Airway epithelial cell (primary cell): ENCODE results near the gene MAN1B1. TPM values are rescaled to one million over a fixed set of nuclear protein-coding genes. Genes with fewer than 3 reads are reported as not detected.

Source experiments
- total RNA-seq: library from RNA; depleted of rRNA; stranded (reverse); fragments of >200 nt; gene quantifications from 2 replicates; pipeline ENCODE4 v1.2.3, GENCODE V29; 2015

The MAN1B1 gene
- 59.0 and 62.8 TPM in 2 replicates for total RNA-seq

DNA sequence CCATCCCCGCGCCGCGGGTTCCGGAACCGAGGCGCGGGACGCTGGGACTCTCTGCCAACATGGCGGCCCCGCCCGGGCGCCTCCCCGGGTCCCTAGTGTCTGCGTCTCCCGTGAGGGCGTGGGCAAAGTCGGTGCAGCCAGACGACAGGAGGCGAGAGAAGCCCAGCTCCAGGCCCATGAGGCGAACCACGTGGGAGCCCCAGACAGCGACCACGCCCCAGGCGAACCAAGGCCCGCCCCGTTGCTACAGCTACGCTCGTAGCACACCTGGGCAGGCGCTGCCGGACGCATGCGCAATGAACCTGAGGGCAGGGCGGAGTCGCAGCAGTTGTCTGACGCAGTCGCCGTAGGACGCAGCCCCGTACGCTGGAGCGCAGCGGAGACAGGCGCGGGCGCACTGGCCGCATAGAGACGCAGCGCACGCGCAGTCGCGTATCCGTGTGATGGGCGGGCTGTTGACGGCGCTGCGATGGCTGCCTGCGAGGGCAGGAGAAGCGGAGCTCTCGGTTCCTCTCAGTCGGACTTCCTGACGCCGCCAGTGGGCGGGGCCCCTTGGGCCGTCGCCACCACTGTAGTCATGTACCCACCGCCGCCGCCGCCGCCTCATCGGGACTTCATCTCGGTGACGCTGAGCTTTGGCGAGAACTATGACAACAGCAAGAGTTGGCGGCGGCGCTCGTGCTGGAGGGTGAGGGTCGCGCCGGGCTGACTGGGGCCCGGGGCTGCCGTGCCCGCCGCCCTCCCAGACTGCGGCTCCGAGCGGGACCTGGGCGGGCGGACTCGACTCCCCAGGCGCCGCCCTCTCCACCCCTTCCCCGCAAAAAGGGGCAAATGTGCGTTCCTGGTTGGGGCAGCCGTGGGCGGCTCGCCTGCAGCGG, at the start of gene MAN1B1:
Gene MAN1B1 (plus strand): TSS at position 455 of the 878 bp plus-strand sequence. CDS start 15 bp downstream, at position 470.

DNA sequence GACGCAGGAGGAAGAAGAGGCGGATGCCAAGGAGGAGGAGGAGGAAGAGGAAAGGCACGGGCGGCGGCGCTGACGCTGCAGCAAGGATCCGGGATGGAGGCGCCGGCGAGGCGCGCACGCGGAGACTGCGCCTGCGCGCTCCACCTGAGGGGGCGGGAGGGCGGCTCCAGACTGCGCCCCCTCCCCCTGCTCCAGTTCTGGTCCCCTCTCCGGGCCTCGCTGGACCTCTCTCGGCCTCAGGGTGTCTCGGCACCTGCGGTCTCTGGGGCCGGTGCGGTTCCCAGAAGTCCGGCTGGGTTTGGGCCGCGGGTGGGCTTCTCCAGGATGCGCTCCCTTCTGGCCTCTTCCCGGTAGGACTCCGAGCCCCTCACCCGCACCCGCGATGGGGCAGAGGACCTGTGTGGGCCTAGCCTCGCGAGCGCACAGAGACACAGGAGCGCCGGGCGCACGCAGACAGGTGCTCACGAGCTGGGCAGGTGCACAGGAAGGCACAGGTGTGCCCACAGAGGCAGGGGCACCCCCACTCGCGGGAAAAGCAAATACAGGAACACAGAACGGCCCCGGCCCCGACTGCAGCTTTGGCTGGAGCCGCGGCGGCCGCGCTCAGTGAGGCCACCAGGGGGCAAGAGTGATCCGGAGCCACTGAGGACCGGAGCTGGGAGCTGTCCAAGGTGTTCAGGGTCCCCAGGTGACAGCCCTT, 40.5 kb upstream of the MAN1B1 start, which contains the start of gene NPDC1:
Gene NPDC1 (minus strand): TSS at position 90 of the 700 bp plus-strand sequence. CDS start 188 bp downstream, outside the sequence.

DNA sequence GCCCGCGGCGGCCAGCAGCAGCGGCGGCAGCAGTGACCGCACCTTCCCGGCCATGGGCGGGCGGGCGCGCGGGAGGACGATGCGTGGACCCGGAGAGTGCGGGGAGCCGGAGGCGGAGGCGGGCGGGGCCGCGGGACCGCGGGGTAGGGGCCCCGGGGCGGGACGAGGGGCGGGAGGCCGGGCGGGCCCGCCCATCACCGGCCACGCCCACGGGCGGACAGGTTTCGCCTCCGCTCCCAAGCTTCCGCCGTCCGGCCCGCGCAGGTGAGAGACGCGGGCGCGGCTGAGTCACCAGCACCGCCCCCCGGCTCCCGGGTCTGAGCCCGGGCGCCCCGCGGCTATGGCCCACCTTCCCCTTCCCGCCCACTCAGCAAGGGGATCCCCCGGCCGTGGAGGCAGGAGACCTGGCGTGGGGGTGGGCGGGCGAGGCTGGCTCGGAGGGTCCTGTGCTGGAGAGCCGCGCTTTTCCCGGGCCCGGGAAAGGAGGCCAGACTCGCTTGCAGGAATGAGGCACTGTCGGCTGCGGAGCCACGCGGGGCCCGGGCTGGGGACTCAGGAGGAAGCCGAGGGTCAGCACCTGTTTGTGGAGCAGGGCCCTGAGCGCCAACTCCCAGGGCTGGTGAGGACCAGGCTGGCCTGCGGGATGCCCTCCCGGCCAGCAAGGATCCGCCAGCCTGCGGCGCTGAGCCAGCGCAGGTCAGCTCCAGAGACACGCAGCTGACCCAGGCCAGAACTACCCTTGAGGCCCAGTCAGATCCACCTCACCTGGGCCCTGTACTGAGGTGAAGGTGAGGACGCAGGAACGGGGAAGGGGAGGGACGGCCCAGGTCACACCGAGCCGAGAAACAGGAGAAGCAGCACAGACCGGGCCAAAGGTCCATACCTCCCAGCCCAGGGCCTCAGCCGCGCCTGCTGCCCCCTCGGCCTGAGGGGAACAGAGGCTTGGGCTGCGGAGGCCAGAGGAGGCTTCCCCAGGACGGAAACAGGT, 32.5 kb upstream of the MAN1B1 start, which contains the start of gene ENTPD2:
Gene ENTPD2 (minus strand): TSS at position 118 of the 988 bp plus-strand sequence. CDS start 64 bp downstream, at position 54.

DNA sequence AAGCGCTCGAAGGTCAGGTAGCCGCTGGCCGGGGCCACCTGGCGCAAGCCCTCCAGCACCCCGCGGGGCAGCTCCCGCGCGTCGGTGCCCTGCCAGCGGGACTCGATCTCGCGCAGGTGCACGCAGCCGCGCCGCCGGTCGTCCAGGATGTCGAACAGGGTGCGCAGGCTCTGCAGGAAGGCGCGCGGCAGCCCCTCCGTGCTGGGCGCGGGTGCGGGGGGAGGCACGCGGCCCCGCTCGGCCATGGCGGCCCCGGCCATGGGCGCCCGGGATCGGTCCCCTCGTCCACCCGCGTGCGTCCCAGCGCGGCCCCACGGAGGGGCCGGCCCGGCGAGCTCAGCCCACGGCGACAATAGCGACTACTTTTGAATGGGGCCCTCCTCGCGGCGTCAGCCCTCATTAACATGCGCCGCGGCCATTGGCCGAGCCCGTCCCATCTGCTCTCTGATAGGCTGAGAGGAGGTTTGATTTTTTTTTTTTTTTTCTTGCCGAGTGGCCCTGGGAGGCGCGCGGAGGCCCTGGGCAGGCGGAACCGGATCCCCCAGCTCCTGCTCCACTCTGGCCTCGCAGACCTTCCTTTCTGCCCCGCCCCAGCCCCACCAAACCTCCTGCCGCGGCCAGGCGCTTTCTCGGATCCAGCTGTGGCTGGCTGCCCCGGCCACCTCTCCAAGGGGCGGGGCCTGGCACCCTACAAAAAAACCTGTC, 16.4 kb upstream of the MAN1B1 start, which contains the start of gene SAPCD2:
Gene SAPCD2 (minus strand): TSS at position 357 of the 705 bp plus-strand sequence. CDS start 97 bp downstream, at position 260.

DNA sequence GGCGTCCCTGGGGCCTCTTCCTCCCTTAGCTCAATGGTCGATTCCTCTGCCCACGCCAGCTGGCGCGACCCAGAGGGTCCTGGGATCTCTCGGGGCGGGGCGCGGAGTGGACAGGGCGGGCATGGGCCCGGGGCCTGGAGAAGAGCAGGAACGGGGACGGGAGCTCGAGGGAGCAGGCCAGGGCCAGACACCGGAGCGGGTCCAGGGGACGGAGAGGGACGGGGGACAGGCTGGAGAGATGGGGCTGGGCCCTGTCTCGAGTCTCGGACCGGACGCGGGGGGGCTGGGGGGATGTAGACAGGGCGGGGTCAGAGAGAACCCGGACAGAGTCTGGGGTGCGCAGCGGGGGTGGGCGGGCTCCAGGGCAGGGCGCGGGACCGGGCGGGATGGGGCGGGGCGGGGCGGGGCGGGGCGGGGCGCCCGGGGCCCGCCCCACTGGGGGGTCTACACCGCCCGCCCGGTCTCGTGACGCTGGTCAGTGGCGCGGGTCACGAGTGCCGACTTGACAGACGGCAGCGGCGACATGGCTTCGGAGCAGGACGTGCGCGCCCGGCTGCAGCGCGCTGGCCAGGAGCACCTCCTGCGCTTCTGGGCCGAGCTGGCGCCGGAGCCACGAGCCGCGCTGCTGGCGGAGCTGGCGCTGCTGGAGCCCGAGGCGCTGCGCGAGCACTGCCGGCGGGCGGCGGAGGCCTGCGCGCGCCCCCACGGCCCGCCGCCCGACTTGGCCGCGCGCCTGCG, 9.6 kb upstream of the MAN1B1 start, which contains the start of gene UAP1L1:
Gene UAP1L1 (plus strand): TSS at position 508 of the 738 bp plus-strand sequence. CDS start 16 bp downstream, at position 524.

DNA sequence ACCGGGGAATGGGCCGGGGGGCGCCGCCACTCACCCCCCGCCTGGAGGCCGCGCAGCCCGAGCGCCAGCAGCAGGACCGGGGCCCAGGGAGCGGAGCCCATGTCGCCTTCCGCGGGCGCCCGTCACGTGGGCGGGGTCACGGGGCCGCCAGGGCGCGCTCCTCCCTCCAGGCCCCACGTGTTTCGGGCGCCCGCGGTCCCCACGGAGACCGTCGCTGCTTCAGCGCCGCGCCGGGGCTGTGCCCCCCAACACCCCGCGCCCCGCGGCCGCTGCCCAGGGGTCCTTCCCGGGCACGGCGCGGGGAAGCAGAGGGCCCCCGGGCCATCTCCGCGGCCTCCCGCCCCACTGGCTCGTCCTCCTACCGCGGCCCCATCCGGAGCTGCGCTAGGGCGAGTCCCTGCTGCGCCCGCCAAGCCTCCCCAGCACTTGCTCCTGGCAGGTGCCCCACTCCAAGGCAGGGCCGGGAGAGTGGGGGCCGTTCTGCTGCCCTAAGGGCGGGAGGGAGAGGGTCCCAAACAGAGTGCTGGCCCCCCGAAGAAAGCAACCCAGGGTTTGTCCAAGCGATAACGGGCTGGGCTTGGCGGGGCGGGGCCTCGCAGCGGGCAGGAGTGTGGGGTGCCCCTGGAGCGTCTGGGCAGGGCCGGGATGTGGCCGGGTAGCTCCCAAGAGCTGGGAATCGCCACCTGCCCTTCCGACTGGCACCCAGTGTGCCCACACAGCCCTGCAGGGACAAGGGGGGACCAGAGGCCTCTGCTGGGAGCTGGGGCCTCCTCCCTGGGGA, 28.0 kb downstream of the MAN1B1 start, which contains the start of gene DPP7:
Gene DPP7 (minus strand): TSS at position 121 of the 781 bp plus-strand sequence. CDS start 20 bp downstream, at position 101.

DNA sequence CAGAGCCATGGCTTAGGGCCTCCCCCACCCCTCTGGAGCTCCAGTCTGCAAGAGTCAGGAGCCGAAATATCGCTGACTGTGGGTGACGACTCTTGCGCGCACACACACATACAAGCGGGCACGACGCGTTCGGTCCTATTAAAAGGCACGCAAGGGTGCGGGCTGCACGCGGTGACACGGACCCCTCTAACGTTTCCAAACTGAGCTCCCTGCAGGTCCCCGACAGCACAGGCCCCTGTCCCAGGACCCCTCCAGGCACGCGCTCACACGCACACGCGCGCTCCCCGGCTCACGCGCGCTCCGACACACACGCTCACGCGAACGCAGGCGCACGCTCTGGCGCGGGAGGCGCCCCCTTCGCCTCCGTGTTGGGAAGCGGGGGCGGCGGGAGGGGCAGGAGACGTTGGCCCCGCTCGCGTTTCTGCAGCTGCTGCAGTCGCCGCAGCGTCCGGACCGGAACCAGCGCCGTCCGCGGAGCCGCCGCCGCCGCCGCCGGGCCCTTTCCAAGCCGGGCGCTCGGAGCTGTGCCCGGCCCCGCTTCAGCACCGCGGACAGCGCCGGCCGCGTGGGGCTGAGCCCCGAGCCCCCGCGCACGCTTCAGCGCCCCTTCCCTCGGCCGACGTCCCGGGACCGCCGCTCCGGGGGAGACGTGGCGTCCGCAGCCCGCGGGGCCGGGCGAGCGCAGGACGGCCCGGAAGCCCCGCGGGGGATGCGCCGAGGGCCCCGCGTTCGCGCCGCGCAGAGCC, 52.1 kb downstream of the MAN1B1 start, which contains the start of gene GRIN1:
Gene GRIN1 (plus strand): TSS at position 433 of the 746 bp plus-strand sequence. CDS start 333 bp downstream, outside the sequence.

Other genes starting within 250 kb of the MAN1B1 start
- gene AJM1, start 244.5 kb upstream of the MAN1B1 start, total RNA-seq = 1.8 and 2.0 TPM in 2 replicates
- 109 and 144 TPM in 2 replicates for gene PHPT1, start 237.6 kb upstream of the MAN1B1 start, total RNA-seq
- gene MAMDC4, start 234.6 kb upstream of the MAN1B1 start, total RNA-seq = 0.74 and 1.4 TPM in 2 replicates
- gene EDF1, start 220.7 kb upstream of the MAN1B1 start, total RNA-seq = 341 and 351 TPM in 2 replicates
- gene TRAF2, start 200.5 kb upstream of the MAN1B1 start, total RNA-seq = 11.5 and 16.3 TPM in 2 replicates
- gene FBXW5, start 142.2 kb upstream of the MAN1B1 start, total RNA-seq = 147 and 164 TPM in 2 replicates
- not detected in 2 replicates for gene C8G, start 141.7 kb upstream of the MAN1B1 start, total RNA-seq
- not detected in 2 replicates for gene LCN12, start 134.7 kb upstream of the MAN1B1 start, total RNA-seq
- not detected in 2 replicates for gene PTGDS, start 109.5 kb upstream of the MAN1B1 start, total RNA-seq
- gene LCNL1, start 104.0 kb upstream of the MAN1B1 start, total RNA-seq = not detected in 2 replicates
- gene PAXX, start 94.6 kb upstream of the MAN1B1 start, total RNA-seq = 50.9 and 69.2 TPM in 2 replicates
- 179 and 203 TPM in 2 replicates for gene CLIC3, start 90.4 kb upstream of the MAN1B1 start, total RNA-seq
- gene ABCA2, start 58.7 kb upstream of the MAN1B1 start, total RNA-seq = 11.9 and 15.6 TPM in 2 replicates
- not detected in 2 replicates for gene FUT7, start 54.9 kb upstream of the MAN1B1 start, total RNA-seq
- gene NPDC1, start 40.8 kb upstream of the MAN1B1 start, total RNA-seq = 36.7 and 39.0 TPM in 2 replicates
- gene ENTPD2, start 32.9 kb upstream of the MAN1B1 start, total RNA-seq = 1.1 and 1.4 TPM in 2 replicates
- gene SAPCD2, start 16.4 kb upstream of the MAN1B1 start, total RNA-seq = 31.6 and 31.9 TPM in 2 replicates
- 2.7 and 4.0 TPM in 2 replicates for gene UAP1L1, start 9.5 kb upstream of the MAN1B1 start, total RNA-seq
- 52.1 and 52.4 TPM in 2 replicates for gene DPP7, start 27.7 kb downstream of the MAN1B1 start, total RNA-seq
- 0.14 and 0.42 TPM in 2 replicates for gene GRIN1, start 52.2 kb downstream of the MAN1B1 start, total RNA-seq
- gene LRRC26, start 83.1 kb downstream of the MAN1B1 start, total RNA-seq = 0.35 and 0.70 TPM in 2 replicates
- gene TMEM210, start 85.1 kb downstream of the MAN1B1 start, total RNA-seq = not detected in 2 replicates
- gene ANAPC2, start 101.6 kb downstream of the MAN1B1 start, total RNA-seq = 14.7 and 15.9 TPM in 2 replicates
- gene SSNA1, start 101.7 kb downstream of the MAN1B1 start, total RNA-seq = 119 and 122 TPM in 2 replicates
- 11.4 and 12.5 TPM in 2 replicates for gene TPRN, start 113.8 kb downstream of the MAN1B1 start, total RNA-seq
- gene TMEM203, start 118.7 kb downstream of the MAN1B1 start, total RNA-seq = 38.4 and 43.2 TPM in 2 replicates
- 9.2 and 12.6 TPM in 2 replicates for gene NDOR1, start 118.7 kb downstream of the MAN1B1 start, total RNA-seq
- gene RNF208, start 135.3 kb downstream of the MAN1B1 start, total RNA-seq = 0.70 and 1.5 TPM in 2 replicates
- gene CYSRT1, start 138.2 kb downstream of the MAN1B1 start, total RNA-seq = 17.3 and 19.3 TPM in 2 replicates
- 0.35 and 0.70 TPM in 2 replicates for gene RNF224, start 140.5 kb downstream of the MAN1B1 start, total RNA-seq
- gene SLC34A3, start 143.9 kb downstream of the MAN1B1 start, total RNA-seq = 0.14 TPM in 1 of 2 replicates, not detected in the other
- gene TUBB4B, start 154.3 kb downstream of the MAN1B1 start, total RNA-seq = 738 and 813 TPM in 2 replicates
- not detected in 2 replicates for gene STPG3, start 164.3 kb downstream of the MAN1B1 start, total RNA-seq
- 47.5 and 54.2 TPM in 2 replicates for gene NELFB, start 168.3 kb downstream of the MAN1B1 start, total RNA-seq
- gene TOR4A, start 190.7 kb downstream of the MAN1B1 start, total RNA-seq = 44.0 and 48.1 TPM in 2 replicates
- gene NRARP, start 215.3 kb downstream of the MAN1B1 start, total RNA-seq = 14.6 and 30.0 TPM in 2 replicates